ENCODE data around the gene LST1.

Gene LST1

GRCh38 chr6:31610968-31611367, 24.9 kb downstream of the LST1 start:
- TF ChIP-seq, protein P1, sequence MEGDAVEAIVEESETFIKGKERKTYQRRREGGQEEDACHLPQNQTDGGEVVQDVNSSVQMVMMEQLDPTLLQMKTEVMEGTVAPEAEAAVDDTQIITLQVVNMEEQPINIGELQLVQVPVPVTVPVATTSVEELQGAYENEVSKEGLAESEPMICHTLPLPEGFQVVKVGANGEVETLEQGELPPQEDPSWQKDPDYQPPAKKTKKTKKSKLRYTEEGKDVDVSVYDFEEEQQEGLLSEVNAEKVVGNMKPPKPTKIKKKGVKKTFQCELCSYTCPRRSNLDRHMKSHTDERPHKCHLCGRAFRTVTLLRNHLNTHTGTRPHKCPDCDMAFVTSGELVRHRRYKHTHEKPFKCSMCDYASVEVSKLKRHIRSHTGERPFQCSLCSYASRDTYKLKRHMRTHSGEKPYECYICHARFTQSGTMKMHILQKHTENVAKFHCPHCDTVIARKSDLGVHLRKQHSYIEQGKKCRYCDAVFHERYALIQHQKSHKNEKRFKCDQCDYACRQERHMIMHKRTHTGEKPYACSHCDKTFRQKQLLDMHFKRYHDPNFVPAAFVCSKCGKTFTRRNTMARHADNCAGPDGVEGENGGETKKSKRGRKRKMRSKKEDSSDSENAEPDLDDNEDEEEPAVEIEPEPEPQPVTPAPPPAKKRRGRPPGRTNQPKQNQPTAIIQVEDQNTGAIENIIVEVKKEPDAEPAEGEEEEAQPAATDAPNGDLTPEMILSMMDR (IDR thresholded peaks at IDR 0.05; ENCODE audit: control extremely low read depth, extremely low read depth, low read depth, missing control alignments) = no peak
- ChIA-PET CTCF (interaction anchor here (2.3 to 39.5 kb wide), 3 partner anchors 13 to 118 kb away, joined by 5 to 2725 read pairs (median 83); partner anchors contain the start of genes ATP6V1G2, DDX39B, LST1 and LTA), POLR2A (interaction anchor here (0.7 to 1.0 kb wide), 2 partner anchors 36 to 55 kb away, joined by 3 to 5 read pairs; partner anchors contain the start of gene TNF)
- DNase-seq (ENCODE audit: extremely low spot score) = no peak

- ChIA-PET CTCF (interaction anchor here (1.8 to 6.6 kb wide), 4 partner anchors 16 to 68 kb away, joined by 7 to 73 read pairs (median 24); partner anchors contain the start of genes ATP6V1G2 and LTB), POLR2A (interaction anchor here (0.6 to 0.8 kb wide), 2 partner anchors 12 to 37 kb away, joined by 4 read pairs; no protein-coding TSS in a partner anchor)
- DNase-seq (ENCODE audit: extremely low spot score) = peak; percentile 79
- TF ChIP-seq, protein P1 (IDR thresholded peaks at IDR 0.05; ENCODE audit: control extremely low read depth, extremely low read depth, low read depth, missing control alignments) = no peak
These were observed 28.1 kb downstream of the LST1 start for GRCh38 chr6:31614075-31614619.

- DNase-seq (ENCODE audit: extremely low spot score) = no peak
- CTCF ChIA-PET = interaction anchor here (1.8 to 6.6 kb wide), 4 partner anchors 17 to 68 kb away, joined by 7 to 73 read pairs (median 24); partner anchors contain the start of genes ATP6V1G2 and LTB
- POLR2A ChIA-PET = interaction anchor here (0.6 to 0.8 kb wide), 2 partner anchors 38 to 77 kb away, joined by 4 to 5 read pairs; no protein-coding TSS in a partner anchor
- TF ChIP-seq, protein P1 (IDR thresholded peaks at IDR 0.05; ENCODE audit: control extremely low read depth, extremely low read depth, low read depth, missing control alignments) = no peak
These were observed 28.9 kb downstream of the LST1 start, which contains the start of gene AIF1 for GRCh38 chr6:31614684-31615578. TSS of gene AIF1 (plus strand) at chr6:31615234. CDS start at chr6:31615330, 96 bp downstream.

GRCh38 chr6:31615748-31616147, 29.7 kb downstream of the LST1 start:
- POLR2A ChIA-PET = no interaction called here
- DNase-seq (ENCODE audit: extremely low spot score) = no peak
- TF ChIP-seq, protein P1 (IDR thresholded peaks at IDR 0.05; ENCODE audit: control extremely low read depth, extremely low read depth, low read depth, missing control alignments) = no peak
- CTCF ChIA-PET = interaction anchor here (0.8 to 6.6 kb wide), 6 partner anchors 10 to 65 kb away, joined by 3 to 73 read pairs (median 10); partner anchors contain the start of gene LTB

GRCh38 chr6:31617010-31617409, 30.9 kb downstream of the LST1 start:
- TF ChIP-seq, protein P1 (IDR thresholded peaks at IDR 0.05; ENCODE audit: control extremely low read depth, extremely low read depth, low read depth, missing control alignments) = no peak
- POLR2A ChIA-PET = no interaction called here
- no peak for DNase-seq (ENCODE audit: extremely low spot score)
- CTCF ChIA-PET = interaction anchor here (0.7 to 6.6 kb wide), 8 partner anchors 8 to 71 kb away, joined by 3 to 73 read pairs (median 4); partner anchors contain the start of genes ATP6V1G2 and NCR3

Data from GM10248 (cell line).